ENCODE measurements around the gene COL6A1. TPM values are rescaled to one million over a fixed set of nuclear protein-coding genes. Genes with fewer than 3 reads are reported as not detected.
"Not testable (repeated sequence)": the region's sequence is repeated elsewhere in the genome, so short reads cannot be mapped to it uniquely, and the experiment has no call there.

COL6A1 gene
- polyA plus RNA-seq, 1 donor = 470 TPM

- Histone ChIP-seq H3K27ac (ENCODE audit: low read length) (no peak overlapping the region), H3K4me1 (ENCODE audit: control insufficient read depth, insufficient read depth, low read length) (no peaks in the 10 kb centered on the region), H3K9me3 (ENCODE audit: control insufficient read depth, low read depth, low read length) (no peaks in the 10 kb centered on the region), H3K36me3 (ENCODE audit: control insufficient read depth, insufficient read depth, low read length) (no peaks in the 10 kb centered on the region), H3K4me3 (ENCODE audit: low read length) (no peak overlapping the region), H3K27me3 (ENCODE audit: control insufficient read depth, insufficient read depth, low read length) (no peaks in the 10 kb centered on the region)
- no peak for DNase-seq
- WGBS (ENCODE audit: insufficient coverage, low lambda C conversion rate) = no CpG with 5 or more reads among the region's 24 CpGs
These were observed 36.3 kb upstream of the COL6A1 start for GRCh38 chr21:45945066-45945867.

- no peak for DNase-seq
- H3K27me3 ChIP-seq (ENCODE audit: control insufficient read depth, insufficient read depth, low read length) = no peaks in the 10 kb centered on the region
- no CpG with 5 or more reads among the region's 12 CpGs for WGBS (ENCODE audit: insufficient coverage, low lambda C conversion rate)
- no peaks in the 10 kb centered on the region for H3K36me3 ChIP-seq (ENCODE audit: control insufficient read depth, insufficient read depth, low read length)
- H3K4me1 ChIP-seq (ENCODE audit: control insufficient read depth, insufficient read depth, low read length) = no peaks in the 10 kb centered on the region
- H3K27ac ChIP-seq (ENCODE audit: low read length) = no peak overlapping the region
- H3K9me3 ChIP-seq (ENCODE audit: control insufficient read depth, low read depth, low read length) = no peaks in the 10 kb centered on the region
- no peak overlapping the region for H3K4me3 ChIP-seq (ENCODE audit: low read length)
These were observed 35.7 kb upstream of the COL6A1 start for GRCh38 chr21:45945868-45946210.

- Histone ChIP-seq H3K4me3 (ENCODE audit: low read length) (no peak overlapping the region), H3K27ac (ENCODE audit: low read length) (no peak overlapping the region), H3K36me3 (ENCODE audit: control insufficient read depth, insufficient read depth, low read length) (no peaks in the 10 kb centered on the region), H3K4me1 (ENCODE audit: control insufficient read depth, insufficient read depth, low read length) (no peaks in the 10 kb centered on the region), H3K9me3 (ENCODE audit: control insufficient read depth, low read depth, low read length) (no peaks in the 10 kb centered on the region), H3K27me3 (ENCODE audit: control insufficient read depth, insufficient read depth, low read length) (no peaks in the 10 kb centered on the region)
- no peak for DNase-seq
- WGBS (ENCODE audit: insufficient coverage, low lambda C conversion rate) = no CpG with 5 or more reads among the region's 16 CpGs
These were observed 34.3 kb upstream of the COL6A1 start for GRCh38 chr21:45947296-45947695.

- Histone ChIP-seq H3K36me3 (ENCODE audit: control insufficient read depth, insufficient read depth, low read length) (no peaks in the 10 kb centered on the region), H3K27me3 (ENCODE audit: control insufficient read depth, insufficient read depth, low read length) (no peaks in the 10 kb centered on the region), H3K4me3 (ENCODE audit: low read length) (no peak overlapping the region), H3K9me3 (ENCODE audit: control insufficient read depth, low read depth, low read length) (no peaks in the 10 kb centered on the region), H3K4me1 (ENCODE audit: control insufficient read depth, insufficient read depth, low read length) (no peaks in the 10 kb centered on the region), H3K27ac (ENCODE audit: low read length) (no peak overlapping the region)
- WGBS (ENCODE audit: insufficient coverage, low lambda C conversion rate) = no CpG with 5 or more reads among the region's 16 CpGs
- DNase-seq = no peak
These were observed 33.8 kb upstream of the COL6A1 start for GRCh38 chr21:45947716-45948255.

GRCh38 chr21:45948576-45949141 is 32.9 kb upstream of the COL6A1 start:
- H3K9me3 ChIP-seq (ENCODE audit: control insufficient read depth, low read depth, low read length) = no peaks in the 10 kb centered on the region
- H3K27ac ChIP-seq (ENCODE audit: low read length) = no peak overlapping the region
- no peak for DNase-seq
- H3K4me3 ChIP-seq (ENCODE audit: low read length) = no peak overlapping the region
- no peaks in the 10 kb centered on the region for H3K36me3 ChIP-seq (ENCODE audit: control insufficient read depth, insufficient read depth, low read length)
- no peaks in the 10 kb centered on the region for H3K4me1 ChIP-seq (ENCODE audit: control insufficient read depth, insufficient read depth, low read length)
- no peaks in the 10 kb centered on the region for H3K27me3 ChIP-seq (ENCODE audit: control insufficient read depth, insufficient read depth, low read length)
- no CpG with 5 or more reads among the region's 29 CpGs for WGBS (ENCODE audit: insufficient coverage, low lambda C conversion rate)

GRCh38 chr21:45949928-45950739 is 31.4 kb upstream of the COL6A1 start:
- no peak for DNase-seq
- Histone ChIP-seq H3K4me3 (ENCODE audit: low read length) (no peak overlapping the region), H3K27me3 (ENCODE audit: control insufficient read depth, insufficient read depth, low read length) (no peaks in the 10 kb centered on the region), H3K9me3 (ENCODE audit: control insufficient read depth, low read depth, low read length) (no peaks in the 10 kb centered on the region), H3K4me1 (ENCODE audit: control insufficient read depth, insufficient read depth, low read length) (no peaks in the 10 kb centered on the region), H3K36me3 (ENCODE audit: control insufficient read depth, insufficient read depth, low read length) (no peaks in the 10 kb centered on the region), H3K27ac (ENCODE audit: low read length) (no peak overlapping the region)
- WGBS (ENCODE audit: insufficient coverage, low lambda C conversion rate) = no CpG with 5 or more reads among the region's 35 CpGs

GRCh38 chr21:45950740-45951515 is 30.6 kb upstream of the COL6A1 start:
- Histone ChIP-seq H3K27ac (ENCODE audit: low read length) (no peak overlapping the region), H3K4me1 (ENCODE audit: control insufficient read depth, insufficient read depth, low read length) (no peaks in the 10 kb centered on the region), H3K36me3 (ENCODE audit: control insufficient read depth, insufficient read depth, low read length) (no peaks in the 10 kb centered on the region), H3K27me3 (ENCODE audit: control insufficient read depth, insufficient read depth, low read length) (no peaks in the 10 kb centered on the region), H3K9me3 (ENCODE audit: control insufficient read depth, low read depth, low read length) (no peaks in the 10 kb centered on the region), H3K4me3 (ENCODE audit: low read length) (no peak overlapping the region)
- WGBS (ENCODE audit: insufficient coverage, low lambda C conversion rate) = no CpG with 5 or more reads among the region's 21 CpGs
- DNase-seq = peak; percentile 28 to 36

- no CpG with 5 or more reads among the region's 15 CpGs for WGBS (ENCODE audit: insufficient coverage, low lambda C conversion rate)
These were observed 29.9 kb upstream of the COL6A1 start for GRCh38 chr21:45951676-45952075.

GRCh38 chr21:45952527-45952926 is 29.0 kb upstream of the COL6A1 start:
- no CpG with 5 or more reads among the region's 10 CpGs for WGBS (ENCODE audit: insufficient coverage, low lambda C conversion rate)

More at GRCh38 chr21:45951676-45952075, 29.9 kb upstream of the COL6A1 start:
- Histone ChIP-seq H3K36me3 (ENCODE audit: control insufficient read depth, insufficient read depth, low read length) (no peaks in the 10 kb centered on the region), H3K27ac (ENCODE audit: low read length) (no peak overlapping the region), H3K4me1 (ENCODE audit: control insufficient read depth, insufficient read depth, low read length) (no peaks in the 10 kb centered on the region), H3K9me3 (ENCODE audit: control insufficient read depth, low read depth, low read length) (no peaks in the 10 kb centered on the region), H3K4me3 (ENCODE audit: low read length) (no peak overlapping the region), H3K27me3 (ENCODE audit: control insufficient read depth, insufficient read depth, low read length) (peaks cover 4% of the 10 kb centered on the region)
- no peak for DNase-seq

GRCh38 chr21:45952974-45953373 is 28.6 kb upstream of the COL6A1 start:
- Histone ChIP-seq H3K4me1 (ENCODE audit: control insufficient read depth, insufficient read depth, low read length) (no peaks in the 10 kb centered on the region), H3K4me3 (ENCODE audit: low read length) (no peak overlapping the region), H3K27ac (ENCODE audit: low read length) (peak overlapping the region; percentile 42), H3K9me3 (ENCODE audit: control insufficient read depth, low read depth, low read length) (no peaks in the 10 kb centered on the region), H3K36me3 (ENCODE audit: control insufficient read depth, insufficient read depth, low read length) (no peaks in the 10 kb centered on the region), H3K27me3 (ENCODE audit: control insufficient read depth, insufficient read depth, low read length) (peaks cover 6% of the 10 kb centered on the region)
- WGBS (ENCODE audit: insufficient coverage, low lambda C conversion rate) = 14% methylated on average over 1 of the region's 11 CpGs
- no peak for DNase-seq

More at GRCh38 chr21:45952527-45952926, 29.0 kb upstream of the COL6A1 start:
- DNase-seq; H3K27me3 ChIP-seq (ENCODE audit: control insufficient read depth, insufficient read depth, low read length); H3K4me1 ChIP-seq (ENCODE audit: control insufficient read depth, insufficient read depth, low read length); H3K4me3 ChIP-seq (ENCODE audit: low read length); H3K9me3 ChIP-seq (ENCODE audit: control insufficient read depth, low read depth, low read length); H3K36me3 ChIP-seq (ENCODE audit: control insufficient read depth, insufficient read depth, low read length): not testable (repeated sequence)
- peak overlapping the region; percentile 42 for H3K27ac ChIP-seq (ENCODE audit: low read length)

Data from large intestine (tissue), 3 donors.